CD4-positive, alpha-beta T cell treated with Interleukin-1 beta for 1 hour (primary cell): ENCODE measurements around the gene STRADB.
"Not testable (repeated sequence)": the region's sequence is repeated elsewhere in the genome, so short reads cannot be mapped to it uniquely, and the experiment has no call there.

Experiments used
- DNase-seq, 2 donors: peaks; one replicate each; pipeline ENCODE4 v3.0.0-alpha.2; 2020 to 2022

The STRADB gene

DNA sequence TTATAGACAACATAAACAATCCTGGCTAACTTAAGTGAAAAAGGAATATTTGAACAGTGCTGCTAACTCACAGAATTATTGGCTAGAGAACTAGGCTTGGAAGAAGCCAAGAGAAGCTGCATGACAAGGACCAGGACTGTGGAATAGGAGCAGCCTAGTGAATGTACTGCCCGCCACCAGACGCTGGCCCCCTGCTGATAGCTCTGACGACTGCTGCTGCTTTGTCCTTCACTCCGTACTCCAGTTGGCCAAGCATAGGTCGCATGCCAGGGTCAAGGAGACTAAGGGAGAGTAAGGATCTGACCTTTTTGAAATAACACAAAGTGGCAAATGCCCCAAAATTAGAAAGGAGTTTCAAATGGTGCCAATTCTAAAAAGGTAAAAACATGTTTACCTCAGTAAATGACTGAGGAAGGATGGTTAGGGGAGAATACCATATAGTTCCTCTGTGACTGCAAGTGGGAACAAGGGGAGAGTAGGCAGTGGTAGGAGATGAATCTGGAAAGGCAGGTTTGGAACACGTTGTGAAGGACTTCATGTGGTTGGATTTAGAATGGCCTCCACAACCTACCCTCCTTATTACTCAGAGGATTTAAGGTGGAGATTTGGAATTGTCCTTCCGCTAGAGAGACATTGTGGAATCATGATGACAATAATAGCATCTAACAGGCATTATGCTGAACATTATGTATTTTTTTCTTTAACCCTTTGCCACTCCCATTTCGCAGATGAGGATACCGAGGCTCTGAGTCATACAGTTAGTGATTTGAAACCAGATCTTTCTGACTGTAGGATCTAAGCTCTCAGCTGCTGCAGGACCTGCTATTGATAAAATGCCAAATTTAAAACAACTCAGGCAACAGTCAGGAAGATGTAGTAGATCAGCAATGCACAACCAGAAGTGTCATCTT is 19.5 kb downstream of the STRADB start:
- DNase-seq: no peak

DNA sequence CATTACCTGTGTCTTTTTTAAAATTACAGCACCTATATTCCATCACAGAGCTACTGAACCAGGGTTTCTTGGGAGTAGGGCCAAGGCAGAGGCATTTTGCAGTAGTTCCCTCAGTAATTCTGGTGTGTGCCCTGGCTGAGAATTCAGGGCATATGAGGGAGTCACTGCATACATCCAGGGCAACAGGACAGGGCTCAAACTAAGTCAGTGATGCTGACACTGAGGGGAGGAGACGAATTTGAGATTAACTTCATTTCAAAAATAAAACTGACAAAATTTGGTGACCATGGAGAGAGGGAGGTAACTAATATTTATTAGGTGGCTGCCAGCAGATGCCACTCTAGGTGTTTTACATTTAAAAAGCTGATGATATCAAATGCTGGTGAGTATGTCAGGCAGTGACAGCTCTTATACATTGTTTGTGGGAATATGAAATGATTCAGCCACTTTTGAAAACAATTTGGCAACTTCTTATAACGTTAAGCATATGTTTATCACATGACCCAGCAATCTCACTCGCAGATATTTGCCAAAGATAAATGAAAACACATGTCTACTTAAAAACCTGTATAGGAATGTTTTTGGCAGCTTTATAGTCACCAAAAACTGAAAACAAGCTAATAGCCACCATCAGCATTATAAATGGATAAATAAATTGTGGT is 20.3 kb downstream of the STRADB start:
- DNase-seq: no peak

DNA sequence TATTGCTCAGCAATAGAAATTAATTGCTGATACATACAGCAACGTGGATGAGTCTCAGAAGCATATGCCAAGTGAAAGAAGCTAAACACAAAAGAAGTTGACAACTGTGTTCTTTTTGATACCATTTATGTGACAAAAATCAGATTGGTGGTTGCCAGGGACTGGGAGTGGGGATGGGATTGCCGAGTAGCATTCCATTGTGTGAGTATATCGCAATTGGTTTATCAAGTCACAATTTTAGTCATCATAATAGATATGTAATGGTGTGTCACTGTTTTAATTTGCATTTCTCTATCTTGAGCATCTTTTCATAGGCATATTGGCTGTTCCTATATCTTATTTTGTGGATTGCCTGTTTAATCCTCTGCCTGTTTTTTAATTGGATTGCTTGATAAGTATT is 20.9 kb downstream of the STRADB start:
- DNase-seq: no peak

DNA sequence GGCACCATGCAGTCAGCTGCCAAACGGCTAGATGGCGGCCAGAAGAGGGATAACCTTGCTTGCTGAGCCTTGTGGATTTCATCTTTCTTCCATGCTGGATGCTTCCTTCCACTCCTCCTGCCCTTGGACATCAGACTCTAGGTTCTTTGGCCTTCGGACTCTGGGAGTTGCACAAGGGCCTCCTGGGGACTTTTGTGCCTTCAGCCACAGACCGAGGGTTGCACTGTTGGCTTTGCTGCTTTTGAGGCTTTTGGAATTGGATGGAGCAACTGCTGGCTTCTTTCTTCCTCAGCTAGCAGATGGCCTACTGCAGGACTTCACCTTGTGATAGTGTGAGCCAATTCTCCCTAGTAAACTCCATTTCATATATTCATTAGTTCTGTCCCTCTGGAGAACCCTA is 31.0 kb downstream of the STRADB start:
- DNase-seq: no peak

DNA sequence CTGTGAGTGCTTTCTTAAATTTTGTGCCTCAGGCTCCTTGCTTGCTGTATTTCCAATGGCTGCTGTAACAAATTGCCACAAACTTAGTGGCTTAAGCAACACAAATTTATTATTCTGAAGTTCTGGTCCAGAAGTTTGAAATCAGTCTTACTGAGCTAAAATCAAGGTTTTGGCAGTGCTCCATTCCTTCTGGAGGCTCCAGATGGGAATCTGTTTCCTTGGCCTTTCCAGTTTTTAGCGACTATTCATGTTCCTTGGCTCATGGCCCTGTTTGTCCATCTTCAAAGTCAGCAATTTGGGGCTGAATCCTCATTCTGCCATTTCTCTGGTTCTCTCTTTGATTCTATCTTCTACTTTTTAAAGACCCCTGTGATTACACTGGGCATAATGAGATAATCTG is 31.8 kb downstream of the STRADB start:
- DNase-seq: no peak

DNA sequence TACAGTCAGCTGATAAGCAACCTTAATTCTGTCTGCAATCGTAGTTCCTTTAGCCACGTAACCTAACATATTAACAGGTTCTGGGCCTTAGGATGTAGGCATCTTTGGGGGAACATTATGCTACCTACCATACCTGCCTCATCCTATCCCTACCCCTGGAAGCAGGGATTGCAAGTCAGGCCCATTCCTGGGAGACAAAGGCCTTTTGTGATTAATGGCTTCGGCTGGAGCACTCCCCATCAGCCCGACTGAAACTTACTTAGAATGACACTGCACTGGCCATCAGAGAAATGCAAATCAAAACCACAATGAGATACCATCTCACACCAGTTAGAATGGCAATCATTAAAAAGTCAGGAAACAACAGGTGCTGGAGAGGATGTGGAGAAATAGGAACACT is 32.2 kb downstream of the STRADB start:
- not testable (repeated sequence) for DNase-seq

DNA sequence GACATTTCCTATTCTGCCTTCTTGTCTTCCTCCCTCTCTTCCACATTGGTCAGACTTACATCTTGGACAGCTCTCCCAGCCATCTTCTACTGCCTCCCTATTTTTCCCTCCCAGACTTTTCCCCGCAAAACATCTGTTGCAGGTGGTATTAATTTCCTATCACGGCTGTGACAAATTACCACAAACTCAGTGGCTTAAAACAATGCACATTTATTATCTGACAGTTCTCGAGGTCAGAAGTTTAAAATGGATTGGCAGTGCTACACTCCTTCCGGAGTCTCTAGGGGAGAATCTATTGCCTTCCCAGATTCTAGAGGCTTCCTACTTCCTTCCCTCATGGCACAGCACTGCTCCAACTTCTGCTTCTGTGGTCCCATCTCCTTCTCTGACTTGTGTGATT is 33.3 kb downstream of the STRADB start:
- no peak for DNase-seq

DNA sequence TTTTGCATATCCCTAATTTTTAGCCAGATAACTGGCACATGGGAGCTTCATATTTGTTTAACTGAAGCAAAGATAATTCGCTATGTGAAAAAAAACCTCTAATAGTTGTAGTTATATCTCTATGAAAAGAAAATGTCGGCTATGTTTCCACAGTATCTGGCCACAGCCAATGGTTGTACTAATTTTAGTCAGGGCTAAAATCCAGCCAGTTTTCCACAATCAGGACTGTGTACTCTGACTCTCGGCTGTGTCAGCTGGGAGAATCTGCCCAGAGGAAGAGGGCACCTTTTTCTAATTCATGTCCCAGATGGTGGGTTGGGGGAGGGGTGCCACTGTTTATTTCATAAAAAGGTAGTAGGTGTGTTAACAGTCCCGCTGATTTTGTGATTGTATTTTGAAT is 38.8 kb downstream of the STRADB start:
- DNase-seq: no peak

DNA sequence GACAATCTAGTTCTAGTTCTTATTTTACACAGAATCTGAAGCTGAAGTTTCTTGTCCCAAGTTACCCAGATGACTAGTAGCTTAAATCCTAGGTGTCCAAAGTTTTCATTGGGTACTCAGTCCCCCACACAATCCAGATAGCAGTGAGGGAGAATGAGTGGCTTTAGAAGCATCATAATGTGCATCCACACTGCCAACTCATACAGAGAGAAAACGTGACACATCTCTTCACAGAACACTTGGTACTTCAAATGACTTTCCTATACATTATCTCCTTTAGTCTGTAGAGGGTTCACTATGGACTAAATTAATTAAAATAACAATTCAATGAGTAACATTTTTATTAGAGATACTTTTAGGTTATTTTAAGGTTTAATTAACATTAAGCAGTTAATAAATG is 45.2 kb downstream of the STRADB start:
- no peak for DNase-seq

DNA sequence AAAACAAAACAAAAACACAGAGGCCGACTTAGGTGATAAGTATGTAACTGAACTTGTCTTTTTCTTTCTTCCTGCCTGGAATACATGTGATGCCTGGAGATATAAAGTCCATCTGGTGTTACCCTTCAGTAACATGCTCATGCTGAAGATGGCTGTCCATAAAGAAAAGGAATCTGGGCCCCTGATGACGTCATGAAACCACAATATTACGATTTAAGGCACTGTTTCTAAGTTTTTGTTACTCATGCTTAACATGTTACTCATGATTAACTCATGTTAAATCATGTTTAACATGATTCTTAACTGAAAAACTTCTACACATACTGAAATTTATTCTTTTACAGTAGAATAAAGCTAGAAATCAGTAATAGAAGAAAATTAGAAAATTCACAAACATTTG is 49.0 kb downstream of the STRADB start:
- DNase-seq: no peak

DNA sequence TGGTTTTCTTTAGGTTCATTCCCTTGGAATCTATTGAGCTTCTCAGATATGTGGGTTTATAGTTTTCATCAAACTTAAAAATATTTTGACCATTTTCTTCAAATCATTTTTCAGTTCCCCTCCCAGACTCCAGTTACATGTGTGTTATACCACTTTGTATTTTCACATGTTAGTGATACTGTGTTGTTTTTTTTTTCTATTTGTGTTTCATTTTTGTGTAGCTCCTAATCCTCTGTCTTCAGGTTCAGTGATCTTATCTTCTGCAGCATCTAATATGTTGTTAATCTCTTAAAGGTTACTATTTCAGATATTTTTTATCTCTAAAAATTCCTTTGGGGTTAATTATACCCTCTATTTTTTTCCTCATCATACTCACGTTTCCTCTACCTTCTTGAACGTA is 51.2 kb downstream of the STRADB start:
- no peak for DNase-seq

DNA sequence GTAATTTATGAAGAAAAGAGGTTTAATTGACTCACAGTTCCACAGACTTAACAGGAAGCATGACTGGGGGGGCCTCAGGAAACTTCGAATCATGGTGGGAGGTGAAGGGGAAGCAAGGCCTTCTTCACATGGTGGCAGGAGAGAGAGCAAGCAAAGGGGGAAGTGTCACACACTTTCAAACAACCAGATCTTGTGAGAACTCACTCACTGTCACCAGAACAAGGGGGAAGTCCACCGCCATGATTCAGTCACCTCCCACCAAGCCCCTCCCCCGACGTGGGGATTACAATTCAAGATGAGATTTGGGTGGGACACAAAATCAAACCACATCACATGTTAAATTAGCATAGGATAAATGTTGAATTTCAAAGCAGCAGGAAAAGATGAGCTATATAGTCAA is 56.2 kb downstream of the STRADB start:
- no peak for DNase-seq

DNA sequence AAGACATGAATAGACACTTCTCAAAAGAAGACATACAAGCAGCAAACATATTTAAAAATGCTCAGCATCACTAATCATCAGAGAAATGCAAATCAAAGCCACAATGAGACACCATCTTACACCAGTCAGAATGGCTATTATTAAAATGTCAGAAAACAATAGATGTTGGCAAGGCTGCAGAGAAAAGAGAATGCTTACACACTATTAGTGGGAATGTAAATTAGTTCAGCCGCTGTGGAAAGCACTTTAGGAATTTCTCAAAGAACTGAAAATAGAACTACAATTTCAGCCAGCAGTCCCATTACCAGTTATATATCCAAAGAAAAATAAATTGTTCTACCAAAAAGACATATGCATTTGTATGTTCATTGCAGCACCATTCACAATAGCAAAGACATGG is 61.7 kb downstream of the STRADB start:
- DNase-seq: no peak

DNA sequence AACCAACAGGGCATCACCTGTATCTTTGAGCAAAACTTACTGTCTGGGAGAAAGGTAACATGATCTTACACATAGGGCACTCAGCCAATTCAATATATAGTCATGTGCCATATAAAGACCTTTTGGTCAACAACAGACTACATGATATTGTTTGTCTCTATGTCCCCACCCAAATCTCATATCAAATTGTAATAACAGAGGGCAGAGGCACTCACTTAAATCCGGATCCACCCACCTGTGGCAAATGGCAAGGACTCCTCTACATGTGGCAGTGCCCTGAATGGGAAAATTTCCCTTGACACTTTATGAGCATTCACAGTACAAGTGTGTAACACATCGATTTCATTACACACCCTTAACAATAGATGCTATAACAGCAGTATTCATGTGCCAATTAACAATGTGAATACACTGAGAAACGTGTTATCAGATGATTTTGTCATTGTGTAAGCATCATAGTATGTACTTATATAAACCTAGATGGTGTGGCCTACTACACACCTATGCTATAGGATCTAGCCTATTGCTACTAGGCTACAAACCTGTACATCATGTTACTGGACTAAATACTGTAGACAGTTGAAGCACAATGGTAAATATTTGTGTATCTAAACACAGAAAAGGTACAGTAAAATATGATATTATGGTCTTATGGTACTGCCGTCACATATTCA is 64.2 kb downstream of the STRADB start:
- DNase-seq: no peak

DNA sequence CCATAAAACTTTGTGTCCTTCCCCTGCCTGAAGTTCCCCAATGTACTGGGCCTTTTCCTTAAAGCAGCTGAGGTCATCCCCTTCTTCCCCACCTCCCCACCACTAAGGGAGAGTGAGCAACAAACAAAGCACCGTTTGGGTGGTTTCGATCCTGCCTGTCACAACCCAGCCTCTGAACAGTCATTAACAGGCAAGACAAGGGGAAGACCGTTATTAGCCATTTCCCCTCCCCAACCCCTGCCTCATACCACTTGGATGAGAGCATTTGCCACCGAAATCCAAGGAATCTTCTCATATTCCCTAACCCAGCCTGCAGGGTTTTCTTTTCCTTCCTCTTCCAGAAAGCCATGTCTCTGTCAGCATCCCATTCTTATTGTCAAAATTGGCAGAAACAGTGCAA is 65.6 kb downstream of the STRADB start:
- no peak for DNase-seq

DNA sequence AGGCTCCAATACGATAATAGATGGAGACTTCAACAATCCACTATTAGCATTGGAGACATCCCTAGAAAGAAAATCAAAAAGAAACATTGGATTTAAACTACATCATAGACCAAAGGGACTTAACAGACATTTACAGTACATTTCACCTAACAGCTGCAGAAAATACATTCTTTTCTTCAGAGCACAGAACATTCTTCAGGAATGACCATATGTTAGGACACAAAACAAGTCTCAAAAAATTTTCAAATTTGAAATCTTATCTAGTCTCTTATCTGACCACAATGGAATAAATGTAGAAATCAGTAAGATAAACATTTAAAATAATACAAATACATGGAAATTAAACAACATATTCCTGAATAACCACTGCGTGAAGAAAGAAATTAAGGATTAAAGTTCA is 68.7 kb downstream of the STRADB start:
- DNase-seq: no peak

DNA sequence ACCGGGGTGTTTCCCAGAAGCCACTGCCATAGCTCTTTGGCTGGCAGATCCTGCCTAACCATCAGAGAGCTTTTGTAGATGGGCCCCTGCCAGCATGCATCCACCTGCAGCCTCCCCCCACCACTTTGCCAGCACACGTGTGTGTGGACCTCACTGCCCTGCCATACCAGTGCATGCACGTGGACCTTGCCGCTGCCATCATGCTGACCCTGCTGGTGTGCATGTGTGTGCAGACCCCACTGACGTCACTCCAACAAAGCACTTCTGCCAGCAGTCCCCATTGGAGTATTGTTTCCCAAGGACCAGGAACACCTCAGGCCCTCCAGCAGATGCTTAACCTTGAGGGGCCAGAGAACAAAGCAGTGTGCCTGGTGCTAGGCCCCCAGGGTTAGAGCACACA is 71.4 kb downstream of the STRADB start:
- DNase-seq: no peak

DNA sequence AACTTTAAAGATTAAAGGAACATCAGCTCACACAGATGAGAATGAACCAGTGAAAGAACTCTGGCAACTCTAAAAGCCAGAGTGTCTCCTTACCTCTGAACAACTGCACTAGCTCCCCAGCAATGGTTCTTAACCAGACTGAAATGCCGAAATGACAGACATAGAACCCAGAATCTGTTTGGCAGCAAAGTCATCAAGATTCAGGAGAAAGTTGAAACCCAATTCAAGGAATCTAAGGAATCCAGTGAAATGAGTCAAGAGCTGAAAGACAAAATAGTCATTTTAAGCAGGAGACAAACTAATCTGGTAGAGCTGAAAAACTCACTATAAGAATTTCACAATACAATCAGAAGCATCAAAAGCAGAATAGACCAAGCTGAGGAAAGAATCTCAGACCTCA is 72.0 kb downstream of the STRADB start:
- DNase-seq: no peak
